HEK293 (cell line): Measurements from ENCODE around the gene KRT76.

Experiments used
- CTCF ChIA-PET: fragments of 350-600 bp; formaldehyde crosslinking; extraction: SDS; loops from one replicate; lab custom pipeline; 2021; ENCODE audit warnings: antibody characterized with exemption; lab: Yijun Ruan, JAX
- POLR2A ChIA-PET: fragments of 300-600 bp; formaldehyde crosslinking; extraction: SDS; loops from one replicate; lab custom pipeline; 2020; ENCODE audit warnings: antibody characterized with exemption, inconsistent platforms; lab: Yijun Ruan, JAX
- H3K27ac ChIP-seq: fragments of 200-500 bp; sonication (Bioruptor generic); 2 replicates; pipeline ENCODE4 v1.5.1; 2014; ENCODE audit warnings: low read depth, low read length, control low read depth, inconsistent platforms; ENCODE audit errors: extremely low read depth
- H3K36me3 ChIP-seq, 2 experiments: fragments of 200-500 bp in 1 of 2; sonication (Bioruptor generic) in 1 of 2; 1 replicate in 1 of 2; 2 replicates in 1 of 2; pipeline ENCODE4 v1.5.1; 2014 to 2017; ENCODE audit warnings: inconsistent platforms in 2 of 2, low read length in 2 of 2; ENCODE audit not compliant: control insufficient read depth in 2 of 2, insufficient read depth in 1 of 2
- H3K4me1 ChIP-seq: fragments of 200-500 bp; sonication (Bioruptor generic); 2 replicates; pipeline ENCODE4 v1.5.1; 2014; ENCODE audit warnings: mild to moderate bottlenecking, low read length, inconsistent platforms; ENCODE audit not compliant: control insufficient read depth, insufficient read depth
- H3K4me3 ChIP-seq: 2 replicates; pipeline ENCODE4 v1.5.1; 2011; ENCODE audit warnings: low read depth, mild to moderate bottlenecking, control low read depth, low read length, moderate library complexity
- H3K9me3 ChIP-seq: fragments of 200-500 bp; sonication (Bioruptor generic); 2 replicates; pipeline ENCODE4 v1.5.1; 2014; ENCODE audit warnings: low read depth, low read length, inconsistent platforms; ENCODE audit not compliant: control insufficient read depth, insufficient read depth
- HOXA7 ChIP-seq: sonication (generic); formaldehyde crosslinking; IDR thresholded peaks from 2 replicates; pipeline ENCODE4 v1.8.1; 2022; ENCODE audit warnings: missing genetic modification reagents, borderline replicate concordance
- HOXC10 ChIP-seq: sonication (generic); formaldehyde crosslinking; IDR thresholded peaks from 2 replicates; pipeline ENCODE4 v1.8.1; 2023; ENCODE audit warnings: mild to moderate bottlenecking, missing genetic modification reagents
- REPIN1 ChIP-seq: fragments of 450-650 bp; formaldehyde crosslinking; IDR thresholded peaks from 2 replicates; pipeline ENCODE4 v1.5.1; 2017; ENCODE audit warnings: missing biosample characterization, missing genetic modification characterization, low read depth
- SALL2 ChIP-seq: fragments of 450-650 bp; formaldehyde crosslinking; IDR thresholded peaks from 2 replicates; pipeline ENCODE4 v1.5.0; 2017; ENCODE audit warnings: missing biosample characterization, mild to moderate bottlenecking, missing genetic modification characterization, borderline replicate concordance
- SCRT2 ChIP-seq: fragments of 450-650 bp; formaldehyde crosslinking; IDR thresholded peaks from 2 replicates; pipeline ENCODE4 v1.5.1; 2016; ENCODE audit warnings: missing biosample characterization, missing genetic modification characterization
- TRIM28 ChIP-seq: IDR thresholded peaks from 2 replicates; pipeline ENCODE4 v1.6.1; 2011; ENCODE audit warnings: low read length, control low read depth, borderline replicate concordance
- WT1 ChIP-seq: fragments of 450-650 bp; formaldehyde crosslinking; IDR thresholded peaks from 2 replicates; pipeline ENCODE4 v1.5.1; 2016; ENCODE audit warnings: missing biosample characterization, missing genetic modification characterization
- ZNF138 ChIP-seq: fragments of 450-650 bp; formaldehyde crosslinking; IDR thresholded peaks from 2 replicates; pipeline ENCODE4 v1.5.1; 2016; ENCODE audit warnings: missing biosample characterization, missing genetic modification characterization, borderline replicate concordance
- ZNF174 ChIP-seq: fragments of 450-650 bp; formaldehyde crosslinking; IDR thresholded peaks from 2 replicates; pipeline ENCODE4 v1.5.0; 2017; ENCODE audit warnings: missing biosample characterization, mild to moderate bottlenecking, missing genetic modification characterization
- ZNF2 ChIP-seq: fragments of 450-650 bp; formaldehyde crosslinking; IDR thresholded peaks from 2 replicates; pipeline ENCODE4 v1.5.1; 2016; ENCODE audit warnings: missing biosample characterization, missing genetic modification characterization
- ZNF239 ChIP-seq: fragments of 450-650 bp; formaldehyde crosslinking; IDR thresholded peaks from 2 replicates; pipeline ENCODE4 v1.5.1; 2016; ENCODE audit warnings: missing biosample characterization, missing genetic modification characterization
- ZNF544 ChIP-seq: fragments of 450-650 bp; formaldehyde crosslinking; IDR thresholded peaks from 2 replicates; pipeline ENCODE4 v1.5.0; 2017; ENCODE audit warnings: missing biosample characterization, missing genetic modification characterization
- ZNF621 ChIP-seq: fragments of 450-650 bp; formaldehyde crosslinking; IDR thresholded peaks from 2 replicates; pipeline ENCODE4 v1.5.1; 2017; ENCODE audit warnings: missing biosample characterization, missing genetic modification characterization
- ZNF768 ChIP-seq: fragments of 450-650 bp; formaldehyde crosslinking; IDR thresholded peaks from 2 replicates; pipeline ENCODE4 v1.5.1; 2018; ENCODE audit warnings: missing biosample characterization, mild to moderate bottlenecking, missing genetic modification characterization
- ZNF776 ChIP-seq: fragments of 450-650 bp; formaldehyde crosslinking; IDR thresholded peaks from 2 replicates; pipeline ENCODE4 v1.5.0; 2017; ENCODE audit warnings: missing biosample characterization, missing genetic modification characterization, borderline replicate concordance
- ZNF791 ChIP-seq: fragments of 450-650 bp; formaldehyde crosslinking; IDR thresholded peaks from 2 replicates; pipeline ENCODE4 v1.5.1; 2016; ENCODE audit warnings: missing biosample characterization, missing genetic modification characterization
- ZNF792 ChIP-seq: fragments of 450-650 bp; formaldehyde crosslinking; IDR thresholded peaks from 2 replicates; pipeline ENCODE4 v1.5.1; 2016; ENCODE audit warnings: missing biosample characterization, missing genetic modification characterization
- TF ChIP-seq, protein P1 (sequence below): fragments of 450-650 bp; formaldehyde crosslinking; IDR thresholded peaks from 2 replicates; pipeline ENCODE4 v1.5.1; 2016; ENCODE audit warnings: missing biosample characterization, missing genetic modification characterization, borderline replicate concordance
- TF ChIP-seq, protein P2 (sequence below): fragments of 450-650 bp; formaldehyde crosslinking; IDR thresholded peaks from 2 replicates; pipeline ENCODE4 v1.5.1; 2016; ENCODE audit warnings: missing biosample characterization, missing genetic modification characterization
- TF ChIP-seq, protein P3 (sequence below): fragments of 450-650 bp; IDR thresholded peaks from 2 replicates; pipeline ENCODE4 v1.5.1; 2018; ENCODE audit warnings: missing biosample characterization, mild to moderate bottlenecking, missing genetic modification characterization

Gene KRT76

DNA sequence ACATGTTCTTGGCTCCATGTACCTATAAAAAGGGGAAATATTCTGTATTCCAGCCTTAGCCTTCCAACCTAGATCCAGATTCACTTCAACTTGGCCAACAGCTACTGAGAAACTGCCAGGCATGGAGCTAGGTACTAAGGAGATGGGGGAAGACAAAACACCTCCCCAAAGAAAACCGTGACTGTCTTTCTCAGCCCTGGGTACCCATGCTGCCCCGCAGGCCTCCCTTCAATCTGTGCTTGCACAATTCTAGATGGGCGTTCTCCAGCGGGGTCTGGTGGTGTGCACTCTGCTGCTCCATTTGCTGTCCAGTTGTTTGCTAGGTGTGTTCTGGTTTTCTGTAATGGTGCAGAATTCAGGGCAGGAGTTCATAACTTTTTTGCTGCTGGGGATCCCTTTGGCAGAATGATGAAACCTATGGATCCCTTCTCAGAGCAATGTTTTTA is 37.6 kb upstream of the KRT76 start (continued):
- TF ChIP-seq, protein P1, sequence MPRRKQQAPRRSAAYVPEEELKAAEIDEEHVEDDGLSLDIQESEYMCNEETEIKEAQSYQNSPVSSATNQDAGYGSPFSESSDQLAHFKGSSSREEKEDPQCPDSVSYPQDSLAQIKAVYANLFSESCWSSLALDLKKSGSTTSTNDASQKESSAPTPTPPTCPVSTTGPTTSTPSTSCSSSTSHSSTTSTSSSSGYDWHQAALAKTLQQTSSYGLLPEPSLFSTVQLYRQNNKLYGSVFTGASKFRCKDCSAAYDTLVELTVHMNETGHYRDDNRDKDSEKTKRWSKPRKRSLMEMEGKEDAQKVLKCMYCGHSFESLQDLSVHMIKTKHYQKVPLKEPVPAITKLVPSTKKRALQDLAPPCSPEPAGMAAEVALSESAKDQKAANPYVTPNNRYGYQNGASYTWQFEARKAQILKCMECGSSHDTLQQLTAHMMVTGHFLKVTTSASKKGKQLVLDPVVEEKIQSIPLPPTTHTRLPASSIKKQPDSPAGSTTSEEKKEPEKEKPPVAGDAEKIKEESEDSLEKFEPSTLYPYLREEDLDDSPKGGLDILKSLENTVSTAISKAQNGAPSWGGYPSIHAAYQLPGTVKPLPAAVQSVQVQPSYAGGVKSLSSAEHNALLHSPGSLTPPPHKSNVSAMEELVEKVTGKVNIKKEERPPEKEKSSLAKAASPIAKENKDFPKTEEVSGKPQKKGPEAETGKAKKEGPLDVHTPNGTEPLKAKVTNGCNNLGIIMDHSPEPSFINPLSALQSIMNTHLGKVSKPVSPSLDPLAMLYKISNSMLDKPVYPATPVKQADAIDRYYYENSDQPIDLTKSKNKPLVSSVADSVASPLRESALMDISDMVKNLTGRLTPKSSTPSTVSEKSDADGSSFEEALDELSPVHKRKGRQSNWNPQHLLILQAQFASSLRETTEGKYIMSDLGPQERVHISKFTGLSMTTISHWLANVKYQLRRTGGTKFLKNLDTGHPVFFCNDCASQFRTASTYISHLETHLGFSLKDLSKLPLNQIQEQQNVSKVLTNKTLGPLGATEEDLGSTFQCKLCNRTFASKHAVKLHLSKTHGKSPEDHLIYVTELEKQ (tag by site-specific recombination), result no peak
- no peak for TF ChIP-seq ZNF776
- TF ChIP-seq, protein P2, sequence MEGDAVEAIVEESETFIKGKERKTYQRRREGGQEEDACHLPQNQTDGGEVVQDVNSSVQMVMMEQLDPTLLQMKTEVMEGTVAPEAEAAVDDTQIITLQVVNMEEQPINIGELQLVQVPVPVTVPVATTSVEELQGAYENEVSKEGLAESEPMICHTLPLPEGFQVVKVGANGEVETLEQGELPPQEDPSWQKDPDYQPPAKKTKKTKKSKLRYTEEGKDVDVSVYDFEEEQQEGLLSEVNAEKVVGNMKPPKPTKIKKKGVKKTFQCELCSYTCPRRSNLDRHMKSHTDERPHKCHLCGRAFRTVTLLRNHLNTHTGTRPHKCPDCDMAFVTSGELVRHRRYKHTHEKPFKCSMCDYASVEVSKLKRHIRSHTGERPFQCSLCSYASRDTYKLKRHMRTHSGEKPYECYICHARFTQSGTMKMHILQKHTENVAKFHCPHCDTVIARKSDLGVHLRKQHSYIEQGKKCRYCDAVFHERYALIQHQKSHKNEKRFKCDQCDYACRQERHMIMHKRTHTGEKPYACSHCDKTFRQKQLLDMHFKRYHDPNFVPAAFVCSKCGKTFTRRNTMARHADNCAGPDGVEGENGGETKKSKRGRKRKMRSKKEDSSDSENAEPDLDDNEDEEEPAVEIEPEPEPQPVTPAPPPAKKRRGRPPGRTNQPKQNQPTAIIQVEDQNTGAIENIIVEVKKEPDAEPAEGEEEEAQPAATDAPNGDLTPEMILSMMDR, result no peak
- TF ChIP-seq ZNF544, result no peak
- no peak for TF ChIP-seq ZNF621 (tag by site-specific recombination)
- TF ChIP-seq, all 188 proteins: peak for 0

DNA sequence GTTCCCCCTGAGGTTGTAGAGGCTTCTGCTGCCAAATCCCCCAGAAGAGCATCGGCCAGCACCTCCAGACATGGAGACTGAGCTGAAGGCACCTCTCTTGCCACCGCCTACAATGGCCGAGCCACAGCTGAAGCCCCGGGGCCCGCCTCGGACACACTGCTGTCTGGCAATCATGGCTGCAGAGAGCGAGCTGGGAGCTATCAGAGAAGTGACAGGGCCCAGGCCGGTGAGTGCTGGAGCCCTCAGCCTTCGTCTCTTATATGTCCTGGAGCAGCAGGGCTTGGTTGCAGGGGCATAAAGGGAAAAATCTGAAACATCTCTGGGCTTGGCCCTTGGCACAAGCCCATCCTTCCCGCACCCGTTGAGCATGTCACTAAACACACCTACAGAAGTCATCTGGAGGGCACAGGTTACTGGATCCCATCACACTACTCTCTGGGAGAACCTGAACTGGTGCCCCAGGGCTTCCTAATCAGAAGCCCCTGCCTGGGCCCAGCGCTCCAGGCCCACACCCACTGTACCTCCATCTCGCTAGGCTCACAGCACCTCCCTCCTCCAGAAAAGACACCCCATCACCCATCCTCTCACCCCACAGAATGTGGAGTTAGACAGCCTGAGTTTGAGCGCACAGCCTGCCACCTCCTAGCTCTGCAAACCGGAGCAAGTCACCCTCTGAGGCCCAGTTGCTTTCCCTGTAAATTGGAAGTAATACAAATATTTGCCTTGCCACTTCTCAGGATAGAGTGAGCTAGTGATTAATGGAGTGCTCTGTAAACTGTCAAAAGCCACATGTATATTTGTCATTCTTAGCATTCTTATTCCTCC is 37.0 kb upstream of the KRT76 start, which contains the start of gene KRT4:
KRT4 (minus strand) TSS at position 232 of the 825 bp plus-strand sequence; CDS start at position 174, 58 bp downstream.
- Histone ChIP-seq H3K4me1 (no peaks in the 10 kb centered on the region), H3K27ac (no peak within 1 kb of the TSS), H3K9me3 (no peaks in the 10 kb centered on the region), H3K36me3 (no peaks in the 10 kb centered on the region), H3K4me3 (no peak within 1 kb of the TSS)
- POLR2A ChIA-PET, result no interaction called here
- CTCF ChIA-PET, result interaction anchor here (0.8 kb wide), 1 partner anchor 12 kb away, joined by 4 read pairs; no protein-coding TSS in a partner anchor
- TF ChIP-seq HOXA7 (CRISPR knock-in tag) (no peak), SALL2 (tag by site-specific recombination) (no peak), HOXC10 (CRISPR knock-in tag) (no peak), ZNF791 (tag by site-specific recombination) (no peak), ZNF138 (tag by site-specific recombination) (no peak), TRIM28 (no peak), ZNF174 (tag by site-specific recombination) (no peak), WT1 (tag by site-specific recombination) (no peak), SCRT2 (tag by site-specific recombination) (no peak), ZNF239 (tag by site-specific recombination) (no peak), ZNF792 (tag by site-specific recombination) (no peak), ZNF2 (tag by site-specific recombination) (no peak), ZNF768 (tag by site-specific recombination) (no peak), REPIN1 (tag by site-specific recombination) (no peak)
- TF ChIP-seq, protein P3, sequence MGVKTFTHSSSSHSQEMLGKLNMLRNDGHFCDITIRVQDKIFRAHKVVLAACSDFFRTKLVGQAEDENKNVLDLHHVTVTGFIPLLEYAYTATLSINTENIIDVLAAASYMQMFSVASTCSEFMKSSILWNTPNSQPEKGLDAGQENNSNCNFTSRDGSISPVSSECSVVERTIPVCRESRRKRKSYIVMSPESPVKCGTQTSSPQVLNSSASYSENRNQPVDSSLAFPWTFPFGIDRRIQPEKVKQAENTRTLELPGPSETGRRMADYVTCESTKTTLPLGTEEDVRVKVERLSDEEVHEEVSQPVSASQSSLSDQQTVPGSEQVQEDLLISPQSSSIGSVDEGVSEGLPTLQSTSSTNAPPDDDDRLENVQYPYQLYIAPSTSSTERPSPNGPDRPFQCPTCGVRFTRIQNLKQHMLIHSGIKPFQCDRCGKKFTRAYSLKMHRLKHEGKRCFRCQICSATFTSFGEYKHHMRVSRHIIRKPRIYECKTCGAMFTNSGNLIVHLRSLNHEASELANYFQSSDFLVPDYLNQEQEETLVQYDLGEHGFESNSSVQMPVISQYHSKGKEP (tag by site-specific recombination), result no peak
